CD4-positive, alpha-beta T cell treated with Interleukin-21 for 1 hour (primary cell): ENCODE results near the gene C11orf52.
"Not testable (repeated sequence)": the region's sequence is repeated elsewhere in the genome, so short reads cannot be mapped to it uniquely, and the experiment has no call there.

Experiments used
- DNase-seq: peaks from one replicate; pipeline ENCODE4 v3.0.0-alpha.2; 2020

Gene C11orf52

GRCh38 chr11:111918390-111919256, at the start of gene C11orf52:
Gene C11orf52, plus strand, starts transcription at chr11:111918913. Its CDS starts 60 bp downstream, at chr11:111918973.
- no peak for DNase-seq

GRCh38 chr11:111870113-111870512, 48.6 kb upstream of the C11orf52 start:
- no peak for DNase-seq

GRCh38 chr11:111870522-111870885, 48.2 kb upstream of the C11orf52 start:
- no peak for DNase-seq

GRCh38 chr11:111870886-111871692, 47.6 kb upstream of the C11orf52 start, which contains the start of gene ALG9:
Gene ALG9, minus strand, starts transcription at chr11:111871581. Its CDS starts 99 bp downstream, at chr11:111871482.
- peak; percentile 93 for DNase-seq

- DNase-seq: no peak
Observed at GRCh38 chr11:111871693-111872161, 47.0 kb upstream of the C11orf52 start.

- DNase-seq: no peak
Observed at GRCh38 chr11:111878385-111878848, 40.3 kb upstream of the C11orf52 start.

- peak; percentile 96 for DNase-seq
Observed at GRCh38 chr11:111878849-111879636, 39.7 kb upstream of the C11orf52 start, which contains the start of the genes CFAP68 and FDXACB1. Gene CFAP68, plus strand, starts transcription at chr11:111879541. Its CDS starts 20 bp downstream, at chr11:111879561. Gene FDXACB1, minus strand, starts transcription at chr11:111879165. Its CDS starts 33 bp downstream, at chr11:111879132.

GRCh38 chr11:111879637-111879960, 39.1 kb upstream of the C11orf52 start:
- no peak for DNase-seq

GRCh38 chr11:111882202-111882601, 36.5 kb upstream of the C11orf52 start:
- DNase-seq: no peak

- DNase-seq: not testable (repeated sequence)
Observed at GRCh38 chr11:111885053-111885452, 33.7 kb upstream of the C11orf52 start.

GRCh38 chr11:111886032-111886431, 32.7 kb upstream of the C11orf52 start:
- no peak for DNase-seq

- no peak for DNase-seq
Observed at GRCh38 chr11:111886844-111887243, 31.9 kb upstream of the C11orf52 start.

GRCh38 chr11:111905411-111905810, 13.3 kb upstream of the C11orf52 start:
- DNase-seq: no peak

GRCh38 chr11:111906680-111907079, 12.0 kb upstream of the C11orf52 start:
- no peak for DNase-seq

- no peak for DNase-seq
Observed at GRCh38 chr11:111908639-111909305, 9.9 kb upstream of the C11orf52 start.

- no peak for DNase-seq
Observed at GRCh38 chr11:111909378-111909777, 9.3 kb upstream of the C11orf52 start.

- no peak for DNase-seq
Observed at GRCh38 chr11:111910676-111911562, 7.8 kb upstream of the C11orf52 start.

- no peak for DNase-seq
Observed at GRCh38 chr11:111911563-111912401, 6.9 kb upstream of the C11orf52 start, which contains the start of gene CRYAB. Gene CRYAB, minus strand, starts transcription at chr11:111911770. Its CDS starts 46 bp downstream, at chr11:111911724.

GRCh38 chr11:111912535-111912934, 6.2 kb upstream of the C11orf52 start, which contains the start of gene HSPB2:
Gene HSPB2, plus strand, starts transcription at chr11:111912734. Its CDS starts 96 bp downstream, at chr11:111912830.
- DNase-seq: no peak
